H1 (cell line): ENCODE data around the gene TAMM41. TPM values are rescaled to one million over a fixed set of nuclear protein-coding genes. Genes with fewer than 3 reads are reported as not detected.

ENCODE experiments used
- CTCF ChIA-PET: fragments of 300-600 bp; sonication (Branson Sonifier 250); formaldehyde crosslinking; loops from one replicate; lab custom pipeline; 2021; ENCODE audit not compliant: partially characterized antibody; lab: Charles Lee
- POLR2A ChIA-PET: fragments of 300-600 bp; sonication (Branson Sonifier 250); formaldehyde crosslinking; loops from one replicate; lab custom pipeline; 2021; ENCODE audit warnings: inconsistent platforms; ENCODE audit not compliant: partially characterized antibody; lab: Charles Lee
- DNase-seq, 2 experiments: peaks; one replicate each; pipeline versions ENCODE4 v3.0.0 to v3.0.0-alpha.2; 2010 to 2022; ENCODE audit warnings: low spot score in 2 of 2, low read depth in 1 of 2, mixed read lengths in 1 of 2
- FAIRE-seq: peaks from 2 replicates; lab custom pipeline; 2011; peaks lifted over from hg19 to GRCh38; lab: Jason Lieb, UNC
- H2AFZ ChIP-seq: 2 replicates; pipeline ENCODE4 v1.8.1; 2012; ENCODE audit warnings: low read length, inconsistent platforms
- H2AK5ac ChIP-seq: 2 replicates; pipeline ENCODE4 v1.6.1; 2013; ENCODE audit warnings: low read depth, low read length
- H2BK120ac ChIP-seq: replicated peaks from 2 replicates; pipeline ENCODE3; 2013; ENCODE audit warnings: low read depth, low read length, inconsistent platforms
- H2BK12ac ChIP-seq: 2 replicates; pipeline ENCODE4 v1.6.1; 2013; ENCODE audit warnings: low read depth, low read length
- H2BK15ac ChIP-seq: 2 replicates; pipeline ENCODE4 v1.6.1; 2013; ENCODE audit warnings: low read length
- H2BK20ac ChIP-seq: 2 replicates; pipeline ENCODE4 v1.6.1; 2013; ENCODE audit warnings: low read length
- H2BK5ac ChIP-seq: 2 replicates; pipeline ENCODE4 v1.6.1; 2013; ENCODE audit warnings: low read depth, low read length
- H3K14ac ChIP-seq: 2 replicates; pipeline ENCODE4 v1.6.1; 2013; ENCODE audit warnings: inconsistent platforms; ENCODE audit not compliant: insufficient read length
- H3K18ac ChIP-seq: 2 replicates; pipeline ENCODE4 v1.6.1; 2013; ENCODE audit warnings: low read length; ENCODE audit errors: extremely low read depth
- H3K23ac ChIP-seq: 2 replicates; pipeline ENCODE4 v1.6.1; 2013; ENCODE audit warnings: inconsistent platforms; ENCODE audit not compliant: insufficient read length
- H3K23me2 ChIP-seq: 2 replicates; pipeline ENCODE4 v1.6.1; 2013; ENCODE audit warnings: low read depth, low read length
- H3K27ac ChIP-seq: 2 replicates; pipeline ENCODE4 v1.6.1; 2011; ENCODE audit warnings: low read depth, low read length, inconsistent platforms
- H3K27me3 ChIP-seq, 4 experiments: replicated peaks in 1 of 4; 1 replicate in 1 of 4; 2 replicates in 3 of 4; pipeline versions ENCODE4 v1.6.1 to v1.8.1; 2011 to 2013; ENCODE audit warnings: low read length in 3 of 4, mild to moderate bottlenecking in 3 of 4, inconsistent platforms in 2 of 4, mixed read lengths in 2 of 4, moderate library complexity in 1 of 4; ENCODE audit not compliant: control insufficient read depth in 3 of 4, insufficient read depth in 3 of 4; ENCODE audit errors: extremely low read depth in 1 of 4
- H3K36me3 ChIP-seq, 4 experiments: 2 replicates each; pipeline versions ENCODE4 v1.6.1 to v1.8.1; 2011 to 2013; ENCODE audit warnings: mild to moderate bottlenecking in 4 of 4, low read length in 3 of 4, moderate library complexity in 2 of 4, control low read depth in 1 of 4, inconsistent platforms in 1 of 4; ENCODE audit not compliant: insufficient read depth in 4 of 4, control insufficient read depth in 2 of 4
- H3K4ac ChIP-seq: replicated peaks from 2 replicates; pipeline ENCODE3; 2013; ENCODE audit warnings: low read length, low read depth, mixed read lengths, inconsistent platforms; ENCODE audit not compliant: insufficient read length
- H3K4me1 ChIP-seq, 4 experiments: replicated peaks in 1 of 4; 1 replicate in 1 of 4; 2 replicates in 3 of 4; pipeline versions ENCODE4 v1.6.1 to v1.8.1; 2011 to 2013; ENCODE audit warnings: low read length in 3 of 4, inconsistent platforms in 2 of 4, mixed read lengths in 1 of 4; ENCODE audit not compliant: insufficient read depth in 4 of 4, control insufficient read depth in 3 of 4
- H3K4me2 ChIP-seq, 2 experiments: 2 replicates each; pipeline versions ENCODE4 v1.6.1 to v1.8.1; 2011 to 2013; ENCODE audit warnings: low read depth in 2 of 2, low read length in 2 of 2, control low read depth in 1 of 2, inconsistent platforms in 1 of 2, mild to moderate bottlenecking in 1 of 2; ENCODE audit not compliant: insufficient read depth in 1 of 2
- H3K4me3 ChIP-seq, 4 experiments: fragments of 200-600, 300-600 bp in 1 of 4; sonication (generic), shearing (Covaris generic), sonication (Bioruptor Twin) in 1 of 4; 2 replicates each; pipeline versions ENCODE4 v1.5.1 to v1.8.1; 2011 to 2016; ENCODE audit warnings: low read length in 4 of 4, low read depth in 3 of 4, control low read depth in 2 of 4, inconsistent platforms in 2 of 4, mild to moderate bottlenecking in 2 of 4, mixed read lengths in 1 of 4, moderate library complexity in 1 of 4; ENCODE audit not compliant: insufficient read depth in 2 of 4; ENCODE audit errors: extremely low read depth in 1 of 4
- H3K56ac ChIP-seq: replicated peaks from 2 replicates; pipeline ENCODE3; 2013; ENCODE audit warnings: low read depth, mild to moderate bottlenecking, mixed read lengths, low read length, inconsistent platforms; ENCODE audit not compliant: insufficient read length
- H3K79me1 ChIP-seq: 2 replicates; pipeline ENCODE4 v1.6.1; 2013; ENCODE audit warnings: low read depth, low read length, control low read depth
- H3K79me2 ChIP-seq, 2 experiments: 2 replicates each; pipeline versions ENCODE4 v1.6.1 to v1.8.1; 2012 to 2013; ENCODE audit warnings: low read length in 2 of 2, mild to moderate bottlenecking in 2 of 2, inconsistent platforms in 1 of 2; ENCODE audit not compliant: insufficient read depth in 2 of 2, control insufficient read depth in 1 of 2
- H3K9ac ChIP-seq, 4 experiments: replicated peaks in 1 of 4; 1 replicate in 1 of 4; 2 replicates in 3 of 4; pipeline versions ENCODE4 v1.6.1 to v1.8.1; 2011 to 2013; ENCODE audit warnings: low read depth in 3 of 4, low read length in 3 of 4, control low read depth in 2 of 4, mild to moderate bottlenecking in 2 of 4, moderate library complexity in 2 of 4, inconsistent platforms in 1 of 4; ENCODE audit errors: extremely low read depth in 1 of 4
- H3K9me3 ChIP-seq, 2 experiments: 2 replicates each; pipeline versions ENCODE4 v1.6.1 to v1.8.1; 2012 to 2013; ENCODE audit warnings: mild to moderate bottlenecking in 2 of 2, moderate library complexity in 2 of 2, control low read depth in 1 of 2, inconsistent platforms in 1 of 2, low read depth in 1 of 2, low read length in 1 of 2, mixed read lengths in 1 of 2; ENCODE audit not compliant: insufficient read depth in 2 of 2
- H4K20me1 ChIP-seq, 2 experiments: replicated peaks in 1 of 2; 2 replicates each; pipeline versions ENCODE3 to v1.8.1; 2011 to 2013; ENCODE audit warnings: inconsistent platforms in 2 of 2, low read length in 2 of 2, mild to moderate bottlenecking in 1 of 2; ENCODE audit not compliant: insufficient read depth in 2 of 2, control insufficient read depth in 1 of 2
- H4K5ac ChIP-seq: 2 replicates; pipeline ENCODE4 v1.6.1; 2013; ENCODE audit warnings: low read length, low read depth, mixed read lengths, inconsistent platforms; ENCODE audit not compliant: insufficient read length
- H4K8ac ChIP-seq: 2 replicates; pipeline ENCODE4 v1.8.0; 2013; ENCODE audit warnings: mild to moderate bottlenecking, moderate library complexity, low read length, inconsistent platforms; ENCODE audit not compliant: insufficient read depth; ENCODE audit errors: extremely low read depth
- H4K91ac ChIP-seq: replicated peaks from 2 replicates; pipeline ENCODE3; 2013; ENCODE audit warnings: low read length, mixed read lengths, inconsistent platforms; ENCODE audit not compliant: insufficient read length
- ATF3 ChIP-seq: IDR thresholded peaks from 2 replicates; pipeline ENCODE4 v1.6.1; 2011; ENCODE audit warnings: low read depth, mild to moderate bottlenecking, low read length; ENCODE audit not compliant: insufficient read depth
- BCL11A ChIP-seq, 2 experiments: IDR thresholded peaks; one replicate each; pipeline ENCODE4 v1.6.1; 2011; ENCODE audit warnings: low read depth in 2 of 2, low read length in 2 of 2, mild to moderate bottlenecking in 2 of 2
- BRCA1 ChIP-seq: IDR thresholded peaks from 2 replicates; pipeline ENCODE4 v1.6.1; 2012; ENCODE audit warnings: low read depth, low read length, improper control_type of control experiment
- KDM4A ChIP-seq: IDR thresholded peaks from one replicate; pipeline ENCODE4 v1.7.1; 2012; ENCODE audit warnings: low read depth, mild to moderate bottlenecking, moderate library complexity, low read length, inconsistent platforms; ENCODE audit not compliant: severe bottlenecking
- NANOG ChIP-seq: IDR thresholded peaks from 2 replicates; pipeline ENCODE4 v1.6.1; 2011; ENCODE audit warnings: low read length, low read depth, mild to moderate bottlenecking, inconsistent platforms; ENCODE audit not compliant: insufficient read depth, poor library complexity, severe bottlenecking
- RNF2 ChIP-seq: fragments of 200-900, 300-1000 bp; sonication (generic); IDR thresholded peaks from 2 replicates; pipeline ENCODE4 v1.7.1; 2016; ENCODE audit warnings: borderline replicate concordance, low read depth, mild to moderate bottlenecking, antibody characterized with exemption, low read length; ENCODE audit not compliant: poor library complexity, severe bottlenecking; ENCODE audit errors: missing control alignments
- RXRA ChIP-seq: IDR thresholded peaks from 2 replicates; pipeline ENCODE4 v1.6.1; 2011; ENCODE audit warnings: low read depth, mild to moderate bottlenecking, low read length, moderate library complexity; ENCODE audit not compliant: insufficient read depth
- SAP30 ChIP-seq: fragments of 300-600 bp; sonication (generic); IDR thresholded peaks from 2 replicates; pipeline ENCODE4 v1.7.1; 2012; ENCODE audit warnings: low read length, moderate library complexity, mild to moderate bottlenecking, inconsistent platforms; ENCODE audit not compliant: insufficient read depth, insufficient replicate concordance
- SP2 ChIP-seq: IDR thresholded peaks from 2 replicates; pipeline ENCODE4 v1.6.1; 2012; ENCODE audit warnings: mild to moderate bottlenecking, low read length, inconsistent platforms
- SP4 ChIP-seq: IDR thresholded peaks from 2 replicates; pipeline ENCODE4 v1.6.1; 2012; ENCODE audit warnings: low read length, inconsistent platforms
- TAF1 ChIP-seq: IDR thresholded peaks from 2 replicates; pipeline ENCODE4 v1.6.1; 2011; ENCODE audit warnings: mild to moderate bottlenecking, low read depth, low read length
- WGBS, 2 experiments: shearing (Covaris generic) in 1 of 2; methylation state at CpG; one replicate each; pipeline versions ENCODE4 v1.1.6 to v1.1.7; 2013 to 2015; ENCODE audit warnings: low lambda C conversion rate in 2 of 2, mixed read lengths in 2 of 2, inconsistent platforms in 1 of 2, low coverage in 1 of 2, missing lambda C conversion rate in 1 of 2; ENCODE audit not compliant: insufficient replicate concordance in 2 of 2, insufficient coverage in 1 of 2, insufficient read length in 1 of 2; ENCODE audit errors: extremely low coverage in 1 of 2, missing lambda C conversion rate in 1 of 2; 5-methylcytosine and 5-hydroxymethylcytosine counted together
- polyA plus RNA-seq, 7 experiments: library from polyadenylated mRNA; depleted of rRNA in 3 of 7; stranded (reverse) in 5 of 7; unstranded in 2 of 7; fragments of >200 nt in 5 of 7; fragments of 200-250 nt in 2 of 7; gene quantifications; 1 replicate in 5 of 7; 2 replicates in 1 of 7; 4 replicates in 1 of 7; pipeline versions ENCODE4 v1.2.1 to v1.2.3, GENCODE V29; 2011 to 2013; ENCODE audit warnings: missing spikeins in 2 of 7, mixed read lengths in 2 of 7
- total RNA-seq: library from RNA; stranded (reverse); fragmentation: NEBNext Ultra II Directional; extraction: Animal tissue kit (Norgen Biotek cat#: 25700); gene quantifications from 2 replicates; pipeline ENCODE4 v1.2.1, GENCODE V29; 2021

The TAMM41 gene
- total and polyA plus RNA-seq, 2 of the 8 experiments (the other 6 are each of a cell fraction or from before 2014, with no cell fraction given), result 16.9 to 22.5 TPM

- Histone ChIP-seq H3K56ac (no peak overlapping the region), H3K4me2 (no peak overlapping the region), H4K5ac (no peak overlapping the region), H3K4me1 (peaks cover 0 to 5% (median 0%) of the 10 kb centered on the region in 4 experiments; a peak in 2 of 7 replicates), H4K91ac (no peak overlapping the region), H2BK120ac (no peak overlapping the region), H3K27me3 (no peaks in the 10 kb centered on the region), H3K9ac (no peak overlapping the region), H3K79me1 (no peaks in the 10 kb centered on the region), H2BK20ac (no peak overlapping the region), H2BK15ac (no peak overlapping the region), H3K36me3 (peaks cover 2 to 12% (median 5%) of the 10 kb centered on the region in 4 experiments; a peak in 6 of 8 replicates), H3K4me3 (no peak overlapping the region), H4K8ac (no peak overlapping the region), H4K20me1 (no peaks in the 10 kb centered on the region), H3K14ac (no peak overlapping the region), H3K9me3 (no peaks in the 10 kb centered on the region), H3K27ac (no peak overlapping the region), H2BK5ac (no peak overlapping the region), H3K79me2 (no peaks in the 10 kb centered on the region), H3K23me2 (no peaks in the 10 kb centered on the region), H2AFZ (no peak overlapping the region), H2AK5ac (no peak overlapping the region), H2BK12ac (no peak overlapping the region), H3K18ac (no peak overlapping the region), H3K23ac (no peak overlapping the region), H3K4ac (no peak overlapping the region)
- DNase-seq (no peak), FAIRE-seq (no peak)
- 96% methylated on average over 6 of the region's 6 CpGs; no CpG with 5 or more reads in 1 of the 2 experiments for WGBS, 2 experiments
- ChIA-PET POLR2A (interaction anchor here (1.3 kb wide), 1 partner anchor 18 kb away, joined by 4 read pairs; no protein-coding TSS in a partner anchor), CTCF (interaction anchor here (0.7 to 1.3 kb wide), 3 partner anchors 18 to 256 kb away, joined by 3 read pairs; no protein-coding TSS in a partner anchor)
- no peak for TF ChIP-seq TAF1
- TF ChIP-seq NANOG, result no peak
- no peak for TF ChIP-seq BCL11A (IDR thresholded peaks at IDR 0.05; ENCODE audit: low read depth in 2 of 2, low read length in 2 of 2)
- TF ChIP-seq SAP30, result no peak
- TF ChIP-seq RNF2, result no peak
- no peak for TF ChIP-seq ATF3
- no peak for TF ChIP-seq RXRA
- no peak for TF ChIP-seq KDM4A
- no peak for TF ChIP-seq SP4
- TF ChIP-seq BRCA1, result no peak
- no peak for TF ChIP-seq SP2
Observed at GRCh38 chr3:11791339-11792200, 55.1 kb downstream of the TAMM41 start.
